PC-9 (cell line): ENCODE results near the gene DIDO1. TPM values are rescaled to one million over a fixed set of nuclear protein-coding genes. Genes with fewer than 3 reads are reported as not detected.

Experiments
- BruUV-seq: library from RNA; stranded (reverse); fragments of 400-500 nt; replicated peaks from 2 replicates; lab custom pipeline; 2021; lab: Mats Ljungman, UMichigan
- CTCF ChIA-PET: fragments of 300-600 bp; sonication (Branson Sonifier 250); formaldehyde crosslinking; loops from one replicate; lab custom pipeline; 2022; ENCODE audit warnings: antibody characterized with exemption; lab: Charles Lee
- POLR2A ChIA-PET: fragments of 300-600 bp; sonication (Branson Sonifier 250); formaldehyde crosslinking; loops from one replicate; lab custom pipeline; 2022; ENCODE audit warnings: antibody characterized with exemption; ENCODE audit not compliant: unreplicated experiment; lab: Charles Lee
- DNase-seq, 2 experiments: peaks; one replicate each; pipeline versions ENCODE4 v3.0.0 to v3.0.0-alpha.2; 2015 to 2022; ENCODE audit warnings: mixed read lengths in 1 of 2
- H2AFZ ChIP-seq: fragments of 200-600 bp; sonication (generic); 2 replicates; pipeline ENCODE4 v1.8.1; 2017; ENCODE audit warnings: antibody characterized with exemption
- H3F3A ChIP-seq: fragments of 200-600 bp; sonication (generic); 2 replicates; pipeline ENCODE4 v1.8.1; 2017; ENCODE audit warnings: antibody characterized with exemption, mild to moderate bottlenecking, low read depth; ENCODE audit not compliant: insufficient read depth
- H3K27ac ChIP-seq: fragments of 200-600 bp; sonication (generic); 2 replicates; pipeline ENCODE4 v1.6.1; 2016; ENCODE audit warnings: mixed run types
- H3K27me3 ChIP-seq: fragments of 200-600 bp; sonication (generic); 2 replicates; pipeline ENCODE4 v1.6.1; 2016; ENCODE audit warnings: low read depth, mixed run types; ENCODE audit not compliant: insufficient read depth
- H3K36me3 ChIP-seq: fragments of 200-600 bp; sonication (generic); 2 replicates; pipeline ENCODE4 v1.6.1; 2016; ENCODE audit warnings: low read depth, mixed run types
- H3K4me1 ChIP-seq: fragments of 200-600 bp; sonication (generic); replicated peaks from 2 replicates; pipeline ENCODE4 v1.6.1; 2016; ENCODE audit warnings: mixed run types; ENCODE audit not compliant: insufficient read depth
- H3K4me2 ChIP-seq: fragments of 200-600 bp; sonication (generic); 2 replicates; pipeline ENCODE4 v1.6.1; 2017; ENCODE audit warnings: mixed run types
- H3K4me3 ChIP-seq: fragments of 200-600 bp; sonication (generic); 2 replicates; pipeline ENCODE4 v1.6.1; 2016; ENCODE audit warnings: mixed run types
- H3K79me2 ChIP-seq: fragments of 200-600 bp; sonication (generic); 2 replicates; pipeline ENCODE4 v1.6.1; 2017; ENCODE audit warnings: low read depth, mixed run types
- H3K9me2 ChIP-seq: fragments of 200-600 bp; sonication (generic); 2 replicates; pipeline ENCODE4 v1.8.1; 2017; ENCODE audit warnings: mild to moderate bottlenecking; ENCODE audit not compliant: insufficient read depth
- H3K9me3 ChIP-seq: fragments of 200-600 bp; sonication (generic); 2 replicates; pipeline ENCODE4 v1.8.1; 2016; ENCODE audit warnings: low read depth; ENCODE audit not compliant: insufficient read depth
- H4K20me1 ChIP-seq: fragments of 200-600 bp; sonication (generic); 2 replicates; pipeline ENCODE4 v1.8.1; 2017; ENCODE audit not compliant: insufficient read depth
- CTCF ChIP-seq: fragments of 200-600 bp; sonication (generic); conservative IDR thresholded peaks from 2 replicates; pipeline ENCODE4 v1.6.1; 2017; ENCODE audit warnings: mixed run types, antibody characterized with exemption, mild to moderate bottlenecking, moderate library complexity
- EZH2 ChIP-seq: fragments of 200-600 bp; sonication (generic); IDR thresholded peaks from 2 replicates; pipeline ENCODE4 v1.8.0; 2017; ENCODE audit warnings: antibody characterized with exemption, low read depth
- intact Hi-C: fragments of 100-400 bp; cut with micrococcal nuclease; formaldehyde crosslinking; loops from one replicate; pipeline ENCODE4 v1.10.0; 2022; ENCODE audit not compliant: unreplicated experiment
- total RNA-seq: library from RNA; stranded (reverse); gene quantifications from 2 replicates; pipeline ENCODE4 v1.2.3, GENCODE V29; 2021

DIDO1 gene
- total RNA-seq, 1 experiment from 2014 or later = 61.4 TPM

- ChIA-PET CTCF (no interaction called here), POLR2A (no interaction called here)
- intact Hi-C loops = loop anchor here (5.0 kb wide), 1 partner anchor 74 kb away; the partner anchor contains the start of gene TCFL5
- peak overlapping the region; percentile 84 for H3K4me2 ChIP-seq
- H3K79me2 ChIP-seq = peaks cover 94% of the 10 kb centered on the region
- BruUV-seq = no TSS peak
- no peak for DNase-seq
- H4K20me1 ChIP-seq = peaks cover 70% of the 10 kb centered on the region
- no peaks in the 10 kb centered on the region for H3K9me3 ChIP-seq
- peaks cover 7% of the 10 kb centered on the region; the same call in 1 of the 2 replicates for H3K36me3 ChIP-seq
- no peak overlapping the region for H2AFZ ChIP-seq
- H3F3A ChIP-seq = peaks cover 16% of the 10 kb centered on the region; the same call in 1 of the 2 replicates
- no peak overlapping the region for H3K27ac ChIP-seq
- peak overlapping the region; percentile 99; the same call in 1 of the 2 replicates for H3K4me3 ChIP-seq
- no peaks in the 10 kb centered on the region for H3K27me3 ChIP-seq
- no peak for TF ChIP-seq EZH2
- no peak for TF ChIP-seq CTCF
- no peaks in the 10 kb centered on the region for H3K9me2 ChIP-seq
- H3K4me1 ChIP-seq = peaks cover 19% of the 10 kb centered on the region
These were observed 9.8 kb upstream of the DIDO1 start for GRCh38 chr20:62935968-62936585.

- H3K4me2 ChIP-seq = peak overlapping the region; percentile 84; the same call in 1 of the 2 replicates
- H3F3A ChIP-seq = peaks cover 23% of the 10 kb centered on the region
- H3K27ac ChIP-seq = no peak overlapping the region
- POLR2A ChIA-PET = no interaction called here
- peaks cover 94% of the 10 kb centered on the region for H3K79me2 ChIP-seq
- H3K9me2 ChIP-seq = no peaks in the 10 kb centered on the region
- intact Hi-C loops = loop anchor here (5.0 kb wide), 1 partner anchor 73 kb away; the partner anchor contains the start of gene TCFL5
- peaks cover 3% of the 10 kb centered on the region; the same call in 1 of the 2 replicates for H3K36me3 ChIP-seq
- H3K27me3 ChIP-seq = no peaks in the 10 kb centered on the region
- H4K20me1 ChIP-seq = peaks cover 70% of the 10 kb centered on the region
- H2AFZ ChIP-seq = no peak overlapping the region
- no peaks in the 10 kb centered on the region for H3K9me3 ChIP-seq
- TF ChIP-seq EZH2 (no peak), CTCF (no peak)
- CTCF ChIA-PET = interaction anchor here (0.9 kb wide), 1 partner anchor 15 kb away, joined by 3 read pairs; no protein-coding TSS in a partner anchor
- BruUV-seq = no TSS peak
- DNase-seq = no peak
- peaks cover 19% of the 10 kb centered on the region for H3K4me1 ChIP-seq
- no peak overlapping the region for H3K4me3 ChIP-seq
These were observed 9.1 kb upstream of the DIDO1 start for GRCh38 chr20:62935204-62935967.

GRCh38 chr20:62933966-62934365, 7.7 kb upstream of the DIDO1 start:
- no peak overlapping the region for H3K4me3 ChIP-seq
- TF ChIP-seq CTCF (no peak), EZH2 (no peak)
- no peaks in the 10 kb centered on the region for H3K9me3 ChIP-seq
- H3K9me2 ChIP-seq = no peaks in the 10 kb centered on the region
- H3K4me2 ChIP-seq = no peak overlapping the region
- H4K20me1 ChIP-seq = peaks cover 63% of the 10 kb centered on the region
- DNase-seq = no peak
- peaks cover 3% of the 10 kb centered on the region; the same call in 1 of the 2 replicates for H3K36me3 ChIP-seq
- H3K27me3 ChIP-seq = no peaks in the 10 kb centered on the region
- H3K27ac ChIP-seq = no peak overlapping the region
- no TSS peak for BruUV-seq
- no peak overlapping the region for H2AFZ ChIP-seq
- H3F3A ChIP-seq = peaks cover 22% of the 10 kb centered on the region
- intact Hi-C loops = no loop called here
- POLR2A ChIA-PET = interaction anchor here (0.6 kb wide), 1 partner anchor 17 kb away, joined by 5 read pairs; no protein-coding TSS in a partner anchor
- CTCF ChIA-PET = no interaction called here
- H3K4me1 ChIP-seq = peaks cover 9% of the 10 kb centered on the region
- peaks cover 93% of the 10 kb centered on the region for H3K79me2 ChIP-seq
